Parathyroid adenoma (tissue), 2 donors: ENCODE data around the gene ARFIP1.

Source experiments
- H2AFZ ChIP-seq: fragments of 300-600 bp; sonication (generic); one replicate; pipeline ENCODE4 v1.7.0; 2017; ENCODE audit warnings: antibody characterized with exemption, mild to moderate bottlenecking
- H3K27ac ChIP-seq: fragments of 300-600 bp; sonication (generic); one replicate; pipeline ENCODE4 v1.7.0; 2017
- H3K27me3 ChIP-seq: fragments of 300-600 bp; sonication (generic); one replicate; pipeline ENCODE4 v1.7.0; 2017; ENCODE audit warnings: low read length; ENCODE audit not compliant: control insufficient read depth, insufficient read depth
- H3K36me3 ChIP-seq: fragments of 300-600 bp; sonication (generic); one replicate; pipeline ENCODE4 v1.7.0; 2017; ENCODE audit warnings: low read length; ENCODE audit not compliant: control insufficient read depth, insufficient read depth
- H3K4me1 ChIP-seq: fragments of 300-600 bp; sonication (generic); one replicate; pipeline ENCODE4 v1.7.0; 2017; ENCODE audit warnings: control low read depth
- H3K4me2 ChIP-seq: fragments of 300-600 bp; sonication (generic); one replicate; pipeline ENCODE4 v1.7.0; 2017; ENCODE audit warnings: low read length
- H3K4me3 ChIP-seq: fragments of 300-600 bp; sonication (generic); one replicate; pipeline ENCODE4 v1.7.0; 2017; ENCODE audit warnings: low read depth, low read length
- H3K79me2 ChIP-seq: fragments of 300-600 bp; sonication (generic); one replicate; pipeline ENCODE4 v1.7.0; 2017; ENCODE audit warnings: control low read depth
- H3K9ac ChIP-seq: fragments of 300-600 bp; sonication (generic); one replicate; pipeline ENCODE4 v1.7.0; 2017; ENCODE audit warnings: mild to moderate bottlenecking
- H3K9me3 ChIP-seq: fragments of 300-600 bp; sonication (generic); one replicate; pipeline ENCODE4 v1.7.0; 2017; ENCODE audit warnings: low read length; ENCODE audit not compliant: control insufficient read depth
- TF ChIP-seq, protein P1 (sequence below): fragments of 300-600 bp; sonication (generic); IDR thresholded peaks from one replicate; pipeline ENCODE4 v1.7.0; 2017; ENCODE audit warnings: antibody characterized with exemption, mild to moderate bottlenecking
- donor health status: primary hyperparathyroidism.

The ARFIP1 gene

GRCh38 chr4:152779513-152780266, at the start of gene ARFIP1, which contains the start of gene TIGD4:
ARFIP1 (plus strand) TSS chr4:152779954; CDS start chr4:152829634, 49,680 bp downstream.
TIGD4 (minus strand) TSS chr4:152779730; CDS start chr4:152771004, 8,726 bp downstream.
- H3K36me3 ChIP-seq, result no peaks in the 10 kb centered on the region
- peak within 1 kb of the TSS; percentile 90 for H3K27ac ChIP-seq
- peak within 1 kb of the TSS; percentile 74 for H3K4me3 ChIP-seq
- no peaks in the 10 kb centered on the region for H3K27me3 ChIP-seq
- peaks cover 2% of the 10 kb centered on the region for H3K4me1 ChIP-seq
- TF ChIP-seq, protein P1, sequence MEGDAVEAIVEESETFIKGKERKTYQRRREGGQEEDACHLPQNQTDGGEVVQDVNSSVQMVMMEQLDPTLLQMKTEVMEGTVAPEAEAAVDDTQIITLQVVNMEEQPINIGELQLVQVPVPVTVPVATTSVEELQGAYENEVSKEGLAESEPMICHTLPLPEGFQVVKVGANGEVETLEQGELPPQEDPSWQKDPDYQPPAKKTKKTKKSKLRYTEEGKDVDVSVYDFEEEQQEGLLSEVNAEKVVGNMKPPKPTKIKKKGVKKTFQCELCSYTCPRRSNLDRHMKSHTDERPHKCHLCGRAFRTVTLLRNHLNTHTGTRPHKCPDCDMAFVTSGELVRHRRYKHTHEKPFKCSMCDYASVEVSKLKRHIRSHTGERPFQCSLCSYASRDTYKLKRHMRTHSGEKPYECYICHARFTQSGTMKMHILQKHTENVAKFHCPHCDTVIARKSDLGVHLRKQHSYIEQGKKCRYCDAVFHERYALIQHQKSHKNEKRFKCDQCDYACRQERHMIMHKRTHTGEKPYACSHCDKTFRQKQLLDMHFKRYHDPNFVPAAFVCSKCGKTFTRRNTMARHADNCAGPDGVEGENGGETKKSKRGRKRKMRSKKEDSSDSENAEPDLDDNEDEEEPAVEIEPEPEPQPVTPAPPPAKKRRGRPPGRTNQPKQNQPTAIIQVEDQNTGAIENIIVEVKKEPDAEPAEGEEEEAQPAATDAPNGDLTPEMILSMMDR, result peak; percentile 26
- H2AFZ ChIP-seq, result peak within 1 kb of the TSS; percentile 96
- H3K9me3 ChIP-seq, result no peaks in the 10 kb centered on the region
- H3K4me2 ChIP-seq, result peak within 1 kb of the TSS; percentile 88
- H3K9ac ChIP-seq, result peak within 1 kb of the TSS; percentile 63
- H3K79me2 ChIP-seq, result peaks cover 7% of the 10 kb centered on the region

- Histone ChIP-seq H3K79me2 (no peaks in the 10 kb centered on the region), H3K4me2 (no peak overlapping the region), H3K9me3 (no peaks in the 10 kb centered on the region), H3K27ac (no peak overlapping the region), H3K4me3 (no peak overlapping the region), H3K4me1 (no peaks in the 10 kb centered on the region), H2AFZ (no peak overlapping the region), H3K27me3 (no peaks in the 10 kb centered on the region), H3K9ac (no peak overlapping the region), H3K36me3 (no peaks in the 10 kb centered on the region)
- TF ChIP-seq, protein P1, result no peak
These were observed 47.8 kb upstream of the ARFIP1 start for GRCh38 chr4:152731997-152732396.

DNA sequence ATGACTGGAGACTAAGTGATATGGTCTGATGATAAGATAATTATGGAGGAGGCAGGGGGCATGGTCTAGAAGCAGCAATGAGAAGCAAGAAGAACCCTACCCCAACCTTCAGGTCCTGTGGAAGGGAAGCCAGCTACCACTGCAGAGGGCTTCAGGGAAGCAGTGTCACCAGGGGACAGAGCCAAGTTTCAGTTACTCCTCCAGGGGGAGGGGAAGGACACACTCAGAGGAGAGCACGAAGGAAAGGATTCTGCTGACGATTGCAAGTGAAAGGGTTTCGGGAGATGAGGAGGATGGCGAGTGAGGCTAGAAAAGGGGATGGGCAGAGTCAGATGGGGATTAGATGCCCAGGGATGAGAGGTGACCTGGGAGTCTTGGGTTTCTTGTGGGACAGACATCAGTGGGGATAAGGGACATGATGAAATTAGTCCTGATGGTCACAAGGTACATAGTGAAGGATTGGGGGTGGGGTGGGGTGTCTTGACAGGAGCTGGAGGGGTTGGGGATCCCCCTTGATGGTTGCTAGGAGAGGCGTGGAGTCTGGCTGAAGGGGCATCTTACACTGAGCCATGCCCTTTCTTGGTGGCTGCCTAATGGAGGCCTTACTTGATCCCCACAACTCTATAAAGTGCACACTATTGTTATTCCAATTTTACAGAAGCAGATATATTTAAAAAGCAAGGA, 45.6 kb upstream of the ARFIP1 start:
- H3K9me3 ChIP-seq, result no peaks in the 10 kb centered on the region
- no peak overlapping the region for H3K4me2 ChIP-seq
- no peaks in the 10 kb centered on the region for H3K36me3 ChIP-seq
- no peak overlapping the region for H3K9ac ChIP-seq
- H3K27me3 ChIP-seq, result no peaks in the 10 kb centered on the region
- TF ChIP-seq, protein P1, result no peak
- no peak overlapping the region for H2AFZ ChIP-seq
- no peak overlapping the region for H3K27ac ChIP-seq
- H3K4me3 ChIP-seq, result no peak overlapping the region
- no peaks in the 10 kb centered on the region for H3K4me1 ChIP-seq
- H3K79me2 ChIP-seq, result no peaks in the 10 kb centered on the region

GRCh38 chr4:152734699-152735050, 45.1 kb upstream of the ARFIP1 start:
- Histone ChIP-seq H3K4me3 (no peak overlapping the region), H3K9ac (no peak overlapping the region), H3K27me3 (no peaks in the 10 kb centered on the region), H3K4me2 (no peak overlapping the region), H3K36me3 (no peaks in the 10 kb centered on the region), H3K4me1 (no peaks in the 10 kb centered on the region), H3K79me2 (no peaks in the 10 kb centered on the region), H3K9me3 (no peaks in the 10 kb centered on the region), H3K27ac (no peak overlapping the region), H2AFZ (no peak overlapping the region)
- TF ChIP-seq, protein P1, result no peak
